ENCODE results near the gene DEAF1.

The DEAF1 gene

GRCh38 chr11:714436-714835 lies 19.4 kb upstream of the DEAF1 start:
- no peak overlapping the region for H3K4me3 ChIP-seq (replicated peaks; ENCODE audit: insufficient read depth, low read length)
- no peak for DNase-seq (ENCODE audit: low read depth in 1 of 2, low spot score in 1 of 2)
- TF ChIP-seq CTCF (IDR thresholded peaks at IDR 0.05; ENCODE audit: insufficient read depth, low read length) (no peak), GABPA (IDR thresholded peaks at IDR 0.05; ENCODE audit: low read depth) (no peak), SPI1 (IDR thresholded peaks at IDR 0.05; ENCODE audit: borderline replicate concordance, low read depth) (no peak), REST (IDR thresholded peaks at IDR 0.05; ENCODE audit: insufficient replicate concordance, low read depth) (no peak), POLR2AphosphoS5 (IDR thresholded peaks at IDR 0.05; ENCODE audit: low read depth) (no peak)
- H3K27ac ChIP-seq (replicated peaks): no peak overlapping the region
- peaks cover 13% of the 10 kb centered on the region for H3K27me3 ChIP-seq (ENCODE audit: insufficient read depth, poor library complexity, severe bottlenecking)

GRCh38 chr11:709109-709997 lies 14.3 kb upstream of the DEAF1 start:
- Histone ChIP-seq H3K27me3 (ENCODE audit: insufficient read depth, poor library complexity, severe bottlenecking) (peaks cover 29% of the 10 kb centered on the region), H3K4me3 (replicated peaks; ENCODE audit: insufficient read depth, low read length) (no peak overlapping the region), H3K27ac (replicated peaks) (no peak overlapping the region)
- TF ChIP-seq CTCF (IDR thresholded peaks at IDR 0.05; ENCODE audit: insufficient read depth, low read length): no peak
- no peak for TF ChIP-seq REST (IDR thresholded peaks at IDR 0.05; ENCODE audit: insufficient replicate concordance, low read depth)
- no peak for TF ChIP-seq POLR2AphosphoS5 (IDR thresholded peaks at IDR 0.05; ENCODE audit: low read depth)
- TF ChIP-seq SPI1 (IDR thresholded peaks at IDR 0.05; ENCODE audit: borderline replicate concordance, low read depth): no peak
- no peak for TF ChIP-seq GABPA (IDR thresholded peaks at IDR 0.05; ENCODE audit: low read depth)
- no peak for DNase-seq (ENCODE audit: low read depth in 1 of 2, low spot score in 1 of 2)

- DNase-seq (ENCODE audit: low read depth in 1 of 2, low spot score in 1 of 2): no peak
- TF ChIP-seq GABPA (IDR thresholded peaks at IDR 0.05; ENCODE audit: low read depth): no peak
- TF ChIP-seq POLR2AphosphoS5 (IDR thresholded peaks at IDR 0.05; ENCODE audit: low read depth): no peak
- TF ChIP-seq CTCF (IDR thresholded peaks at IDR 0.05; ENCODE audit: insufficient read depth, low read length): no peak
- TF ChIP-seq SPI1 (IDR thresholded peaks at IDR 0.05; ENCODE audit: borderline replicate concordance, low read depth): no peak
- no peak for TF ChIP-seq REST (IDR thresholded peaks at IDR 0.05; ENCODE audit: insufficient replicate concordance, low read depth)
- peaks cover 29% of the 10 kb centered on the region for H3K27me3 ChIP-seq (ENCODE audit: insufficient read depth, poor library complexity, severe bottlenecking)
- no peak overlapping the region for H3K4me3 ChIP-seq (replicated peaks; ENCODE audit: insufficient read depth, low read length)
- no peak overlapping the region for H3K27ac ChIP-seq (replicated peaks)
These were observed 13.5 kb upstream of the DEAF1 start for GRCh38 chr11:708511-708910.
